Stomach (tissue), 4 donors: ENCODE measurements around the gene SLAMF1.

ENCODE experiments used
- CTCF ChIP-seq, 7 experiments: fragments of 450-650 bp in 4 of 7; fragments of 200-600 bp in 3 of 7; sonication (generic) in 3 of 7; IDR thresholded peaks; one replicate each; pipeline ENCODE4 v1.5.1; 2016 to 2019; ENCODE audit warnings: antibody characterized with exemption in 7 of 7, control low read depth in 2 of 7, mild to moderate bottlenecking in 1 of 7
- POLR2A ChIP-seq, 4 donors: fragments of 450-650 bp; IDR thresholded peaks; one replicate each; pipeline ENCODE4 v1.6.1; 2016; ENCODE audit warnings: antibody characterized with exemption in 4 of 4, control low read depth in 2 of 4, mild to moderate bottlenecking in 1 of 4, moderate library complexity in 1 of 4

GRCh38 chr1:160664573-160665051 lies 17.8 kb upstream of the SLAMF1 start:
- TF ChIP-seq CTCF (IDR thresholded peaks at IDR 0.05) (no peak), POLR2A (IDR thresholded peaks at IDR 0.05) (no peak)
